ENCODE data around the gene KIF4A. TPM values are rescaled to one million over a fixed set of nuclear protein-coding genes. Genes with fewer than 3 reads are reported as not detected.

The KIF4A gene
- total and polyA plus RNA-seq, 2 of the 13 experiments (the other 11 are each of a cell fraction or from before 2014, with no cell fraction given): 9.4 to 28.2 TPM

DNA sequence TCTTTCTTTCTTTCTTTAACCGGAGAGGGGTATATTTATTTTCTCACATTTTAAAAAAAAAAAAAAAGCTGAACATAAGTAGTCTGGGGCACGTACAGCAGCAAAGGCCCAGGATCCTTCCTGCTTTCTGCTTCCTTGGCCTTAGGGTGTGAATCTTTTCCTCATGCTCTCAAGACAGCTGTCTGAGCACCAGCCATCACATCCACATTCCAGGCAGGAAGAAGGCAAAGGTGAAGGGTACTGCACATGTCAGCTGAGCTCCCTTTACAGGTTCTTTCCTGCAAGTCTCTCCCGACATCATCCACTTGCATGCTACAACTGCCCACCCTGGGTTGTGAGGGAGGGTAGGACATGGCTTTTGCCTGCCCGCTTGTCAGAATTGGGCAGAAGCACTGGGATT, 69.6 kb downstream of the KIF4A start:
- no peak overlapping the region for H3K27ac ChIP-seq (ENCODE audit: extremely low read length, insufficient read depth, low read length)
- FAIRE-seq (no peak), DNase-seq (ENCODE audit: low spot score) (no peak), ATAC-seq (no peak)
- H3K36me3 ChIP-seq (replicated peaks in 1 of 2; ENCODE audit: control insufficient read depth in 1 of 2, insufficient read depth in 2 of 2, low read length in 2 of 2): 0 out of 5 replicates have a peak, but pooled peaks cover 0 to 3% of the 10 kb centered on the region in 2 experiments
- H4K20me1 ChIP-seq (ENCODE audit: insufficient read depth, low read length): no peaks in the 10 kb centered on the region
- no peak overlapping the region for H2AFZ ChIP-seq (ENCODE audit: low read length)
- TF ChIP-seq THRA (CRISPR knock-in tag; IDR thresholded peaks at IDR 0.05; ENCODE audit: borderline replicate concordance) (no peak), ZNF224 (CRISPR knock-in tag; IDR thresholded peaks at IDR 0.05) (no peak), IRX3 (CRISPR knock-in tag; IDR thresholded peaks at IDR 0.05; ENCODE audit: borderline replicate concordance, low read depth) (no peak), SIN3B (IDR thresholded peaks at IDR 0.05; ENCODE audit: low read length) (no peak), SP1 (IDR thresholded peaks at IDR 0.05) (no peak), SP1 (CRISPR knock-in tag; IDR thresholded peaks at IDR 0.05) (no peak), ZNF598 (CRISPR knock-in tag; IDR thresholded peaks at IDR 0.05; ENCODE audit: borderline replicate concordance) (no peak), ZBTB2 (CRISPR knock-in tag; IDR thresholded peaks at IDR 0.05; ENCODE audit: low read depth) (no peak), ZNF720 (CRISPR knock-in tag; IDR thresholded peaks at IDR 0.05) (no peak), NR3C1 (CRISPR knock-in tag; IDR thresholded peaks at IDR 0.05) (no peak), ZNF3 (CRISPR knock-in tag; IDR thresholded peaks at IDR 0.05) (no peak), ZNF564 (CRISPR knock-in tag; IDR thresholded peaks at IDR 0.05) (no peak), ZZZ3 (CRISPR knock-in tag; IDR thresholded peaks at IDR 0.05; ENCODE audit: borderline replicate concordance) (no peak), REPIN1 (CRISPR knock-in tag; IDR thresholded peaks at IDR 0.05; ENCODE audit: borderline replicate concordance, low read depth) (no peak), ZNF232 (CRISPR knock-in tag; IDR thresholded peaks at IDR 0.05; ENCODE audit: borderline replicate concordance) (no peak), SRSF1 (optimal IDR thresholded peaks at IDR 0.05; ENCODE audit: low read depth, low read length) (no peak)
- TF ChIP-seq, protein P1, sequence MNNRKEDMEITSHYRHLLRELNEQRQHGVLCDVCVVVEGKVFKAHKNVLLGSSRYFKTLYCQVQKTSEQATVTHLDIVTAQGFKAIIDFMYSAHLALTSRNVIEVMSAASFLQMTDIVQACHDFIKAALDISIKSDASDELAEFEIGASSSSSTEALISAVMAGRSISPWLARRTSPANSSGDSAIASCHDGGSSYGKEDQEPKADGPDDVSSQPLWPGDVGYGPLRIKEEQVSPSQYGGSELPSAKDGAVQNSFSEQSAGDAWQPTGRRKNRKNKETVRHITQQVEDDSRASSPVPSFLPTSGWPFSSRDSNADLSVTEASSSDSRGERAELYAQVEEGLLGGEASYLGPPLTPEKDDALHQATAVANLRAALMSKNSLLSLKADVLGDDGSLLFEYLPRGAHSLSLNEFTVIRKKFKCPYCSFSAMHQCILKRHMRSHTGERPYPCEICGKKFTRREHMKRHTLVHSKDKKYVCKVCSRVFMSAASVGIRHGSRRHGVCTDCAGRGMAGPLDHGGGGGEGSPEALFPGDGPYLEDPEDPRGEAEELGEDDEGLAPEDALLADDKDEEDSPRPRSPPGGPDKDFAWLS (CRISPR knock-in tag; IDR thresholded peaks at IDR 0.05; ENCODE audit: borderline replicate concordance): no peak
- TF ChIP-seq, protein P2, sequence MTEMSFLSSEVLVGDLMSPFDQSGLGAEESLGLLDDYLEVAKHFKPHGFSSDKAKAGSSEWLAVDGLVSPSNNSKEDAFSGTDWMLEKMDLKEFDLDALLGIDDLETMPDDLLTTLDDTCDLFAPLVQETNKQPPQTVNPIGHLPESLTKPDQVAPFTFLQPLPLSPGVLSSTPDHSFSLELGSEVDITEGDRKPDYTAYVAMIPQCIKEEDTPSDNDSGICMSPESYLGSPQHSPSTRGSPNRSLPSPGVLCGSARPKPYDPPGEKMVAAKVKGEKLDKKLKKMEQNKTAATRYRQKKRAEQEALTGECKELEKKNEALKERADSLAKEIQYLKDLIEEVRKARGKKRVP (CRISPR knock-in tag; IDR thresholded peaks at IDR 0.05): no peak
- POLR2A ChIA-PET: no interaction called here
- H3K9ac ChIP-seq (ENCODE audit: insufficient read depth, low read depth, low read length): no peak overlapping the region
- in situ Hi-C loops (cut with HindIII; ENCODE audit: extremely low pct_ligation_motif_present, low pct_unique_long_range_greater_than_20kb) (no loop called here), intact Hi-C loops (cut with micrococcal nuclease; ENCODE audit: unreplicated experiment) (no loop called here)
- no peak overlapping the region for H3K4me2 ChIP-seq (ENCODE audit: low read depth, low read length)
- H3K79me2 ChIP-seq (ENCODE audit: insufficient read depth, low read length): no peaks in the 10 kb centered on the region
- no TSS peak for BruUV-seq (replicated peaks)
- CTCF ChIA-PET (ENCODE audit: low intra/inter-chr PET ratio, low total read pairs): no interaction called here
- no peak overlapping the region for H3K4me3 ChIP-seq (replicated peaks in 1 of 3; ENCODE audit: insufficient read depth in 1 of 3, low read depth in 2 of 3, low read length in 3 of 3)
- no peaks in the 10 kb centered on the region for H3K9me3 ChIP-seq (ENCODE audit: low read length)
- H3K27me3 ChIP-seq (ENCODE audit: control insufficient read depth in 1 of 2, insufficient read depth in 2 of 2, low read length in 2 of 2): no peaks in the 10 kb centered on the region
- 100% methylated on average over 4 of the region's 4 CpGs for WGBS (ENCODE audit: low lambda C conversion rate)
- H3K4me1 ChIP-seq (ENCODE audit: insufficient read depth, low read length): no peaks in the 10 kb centered on the region

Data from HepG2 (cell line).